GM12801 (cell line): ENCODE measurements around the gene UBE2Z.

Source experiments
- TF ChIP-seq, protein P1 (sequence below): IDR thresholded peaks from one replicate; pipeline ENCODE4 v1.5.1; 2011; ENCODE audit warnings: control low read depth; ENCODE audit not compliant: insufficient read length; ENCODE audit errors: extremely low read depth

UBE2Z gene

DNA sequence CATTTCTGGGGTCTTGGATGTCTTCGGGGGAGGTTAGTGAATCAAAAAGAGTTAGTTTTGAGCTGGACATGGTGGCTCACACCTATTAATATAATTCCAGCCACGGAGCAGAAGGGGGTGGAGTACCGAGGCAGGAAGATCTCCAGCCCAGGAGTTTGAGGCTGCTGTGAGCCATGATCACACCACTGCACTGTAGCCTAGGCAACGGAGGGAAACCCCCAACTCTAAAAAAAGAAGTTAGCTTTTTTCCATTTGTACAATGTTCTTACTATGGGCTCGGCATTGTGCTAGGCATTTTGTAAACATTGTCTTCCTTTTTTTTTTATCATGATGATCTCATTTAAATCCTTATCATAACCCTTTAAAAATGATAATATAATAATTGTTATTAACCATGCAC, 44.7 kb downstream of the UBE2Z start:
- TF ChIP-seq, protein P1, sequence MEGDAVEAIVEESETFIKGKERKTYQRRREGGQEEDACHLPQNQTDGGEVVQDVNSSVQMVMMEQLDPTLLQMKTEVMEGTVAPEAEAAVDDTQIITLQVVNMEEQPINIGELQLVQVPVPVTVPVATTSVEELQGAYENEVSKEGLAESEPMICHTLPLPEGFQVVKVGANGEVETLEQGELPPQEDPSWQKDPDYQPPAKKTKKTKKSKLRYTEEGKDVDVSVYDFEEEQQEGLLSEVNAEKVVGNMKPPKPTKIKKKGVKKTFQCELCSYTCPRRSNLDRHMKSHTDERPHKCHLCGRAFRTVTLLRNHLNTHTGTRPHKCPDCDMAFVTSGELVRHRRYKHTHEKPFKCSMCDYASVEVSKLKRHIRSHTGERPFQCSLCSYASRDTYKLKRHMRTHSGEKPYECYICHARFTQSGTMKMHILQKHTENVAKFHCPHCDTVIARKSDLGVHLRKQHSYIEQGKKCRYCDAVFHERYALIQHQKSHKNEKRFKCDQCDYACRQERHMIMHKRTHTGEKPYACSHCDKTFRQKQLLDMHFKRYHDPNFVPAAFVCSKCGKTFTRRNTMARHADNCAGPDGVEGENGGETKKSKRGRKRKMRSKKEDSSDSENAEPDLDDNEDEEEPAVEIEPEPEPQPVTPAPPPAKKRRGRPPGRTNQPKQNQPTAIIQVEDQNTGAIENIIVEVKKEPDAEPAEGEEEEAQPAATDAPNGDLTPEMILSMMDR = no peak

DNA sequence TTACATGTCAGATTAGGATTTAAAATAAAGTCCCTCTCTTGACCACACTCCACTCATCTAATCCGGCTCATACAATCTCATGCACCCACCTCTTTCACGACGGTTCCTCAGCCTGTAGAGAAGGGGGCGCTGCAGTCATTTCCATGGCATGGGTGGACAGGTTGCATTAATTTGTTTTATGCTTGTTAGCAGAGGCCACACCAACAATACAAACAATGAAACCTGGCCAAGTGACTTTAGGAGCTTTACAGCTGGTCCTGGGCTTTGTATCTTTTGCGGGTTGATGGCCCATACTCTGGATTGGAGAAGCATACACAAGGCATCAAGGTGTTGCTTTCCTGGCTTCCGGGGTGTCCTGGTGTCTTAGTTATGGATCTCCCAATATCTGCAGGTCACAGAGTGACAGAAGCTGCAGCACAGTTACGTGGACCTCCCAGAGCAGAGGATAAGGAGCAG, 46.1 kb downstream of the UBE2Z start:
- TF ChIP-seq, protein P1 = no peak

DNA sequence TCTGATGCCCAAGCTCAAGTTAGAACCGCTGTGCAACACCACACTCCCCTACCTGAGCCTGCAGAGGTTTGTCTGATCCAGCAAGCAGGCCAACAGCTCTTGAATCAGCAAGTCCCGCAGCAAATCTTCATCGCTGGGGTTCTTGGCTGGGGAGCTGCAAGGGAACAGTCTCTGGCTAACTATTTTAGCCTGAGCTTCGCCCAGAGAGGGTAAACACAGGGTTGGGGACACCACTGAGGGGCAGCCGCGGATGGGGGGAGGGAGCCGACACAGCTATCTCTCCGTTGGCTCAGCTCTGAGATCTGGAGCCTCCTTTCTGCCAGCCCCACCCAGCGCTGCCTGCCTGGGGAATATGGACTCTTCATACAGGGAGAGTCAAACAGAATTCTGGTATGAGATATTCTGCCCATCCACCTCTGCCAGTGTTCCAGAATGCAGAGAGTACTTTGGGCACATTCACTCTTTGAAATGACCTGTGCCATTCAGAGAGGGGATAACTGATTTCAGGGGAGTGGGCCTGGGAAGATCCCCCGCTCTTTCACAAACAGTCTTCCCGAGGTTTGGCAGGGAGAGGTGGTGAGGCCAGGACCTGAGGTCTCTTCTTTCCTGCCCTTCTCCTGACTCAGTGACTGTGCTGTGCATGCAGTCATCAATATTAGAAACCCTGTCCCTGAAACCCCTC, 52.8 kb downstream of the UBE2Z start:
- TF ChIP-seq, protein P1 = no peak

DNA sequence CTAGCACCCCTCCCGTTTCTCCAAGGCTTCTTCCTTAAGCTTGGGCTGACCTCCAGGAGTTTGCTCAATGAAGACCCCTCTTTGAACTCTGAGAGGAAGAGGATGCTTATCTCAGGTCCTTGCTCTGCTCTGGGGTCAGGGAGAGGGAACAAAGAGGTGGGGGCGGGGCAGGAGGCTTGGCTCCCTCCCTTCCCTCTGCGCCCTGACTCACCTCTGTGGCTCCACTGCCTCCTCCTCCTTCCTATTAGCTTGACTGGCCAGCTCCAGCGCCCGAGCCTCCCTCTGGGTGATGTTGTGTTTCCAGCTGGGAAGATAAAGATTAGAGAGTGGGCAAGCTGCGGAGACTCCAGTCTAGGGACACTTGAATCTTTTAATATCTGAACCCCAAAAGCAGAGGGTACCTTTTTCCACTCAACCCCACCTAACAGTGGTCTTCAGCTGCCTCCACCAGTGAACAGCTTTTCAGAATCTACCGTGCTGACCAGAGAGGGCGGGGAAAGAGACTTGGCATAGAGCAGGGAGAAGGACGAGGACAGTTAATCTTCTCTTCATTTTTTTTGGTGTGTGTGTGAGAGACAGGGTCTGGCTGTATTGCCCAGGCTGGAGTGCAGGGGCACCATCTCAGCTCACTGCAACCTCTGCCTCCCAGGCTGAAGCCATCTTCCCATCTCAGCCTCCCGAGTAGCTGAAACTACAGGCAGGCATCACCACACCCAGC, 53.5 kb downstream of the UBE2Z start:
- TF ChIP-seq, protein P1 = no peak

DNA sequence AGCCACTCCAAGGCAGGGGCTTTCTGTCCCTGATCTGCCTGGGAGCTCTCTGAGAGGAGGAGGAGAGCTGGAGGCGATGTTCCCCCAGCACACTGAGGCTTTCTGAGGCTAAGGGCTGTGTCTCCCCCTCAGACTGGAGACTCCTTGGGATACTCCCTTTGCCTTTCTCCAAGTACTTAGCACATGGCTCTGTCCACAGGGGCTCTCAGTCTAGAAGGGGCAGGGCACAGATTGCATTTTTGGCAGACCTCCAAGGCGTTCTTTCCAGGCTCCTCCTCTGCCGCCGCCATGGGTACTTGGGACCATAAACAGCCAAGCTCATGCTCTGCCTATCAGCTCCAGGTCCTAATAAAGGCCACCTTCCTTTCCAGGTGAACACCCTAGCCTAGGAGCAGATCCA, 62.0 kb downstream of the UBE2Z start:
- TF ChIP-seq, protein P1 = no peak

DNA sequence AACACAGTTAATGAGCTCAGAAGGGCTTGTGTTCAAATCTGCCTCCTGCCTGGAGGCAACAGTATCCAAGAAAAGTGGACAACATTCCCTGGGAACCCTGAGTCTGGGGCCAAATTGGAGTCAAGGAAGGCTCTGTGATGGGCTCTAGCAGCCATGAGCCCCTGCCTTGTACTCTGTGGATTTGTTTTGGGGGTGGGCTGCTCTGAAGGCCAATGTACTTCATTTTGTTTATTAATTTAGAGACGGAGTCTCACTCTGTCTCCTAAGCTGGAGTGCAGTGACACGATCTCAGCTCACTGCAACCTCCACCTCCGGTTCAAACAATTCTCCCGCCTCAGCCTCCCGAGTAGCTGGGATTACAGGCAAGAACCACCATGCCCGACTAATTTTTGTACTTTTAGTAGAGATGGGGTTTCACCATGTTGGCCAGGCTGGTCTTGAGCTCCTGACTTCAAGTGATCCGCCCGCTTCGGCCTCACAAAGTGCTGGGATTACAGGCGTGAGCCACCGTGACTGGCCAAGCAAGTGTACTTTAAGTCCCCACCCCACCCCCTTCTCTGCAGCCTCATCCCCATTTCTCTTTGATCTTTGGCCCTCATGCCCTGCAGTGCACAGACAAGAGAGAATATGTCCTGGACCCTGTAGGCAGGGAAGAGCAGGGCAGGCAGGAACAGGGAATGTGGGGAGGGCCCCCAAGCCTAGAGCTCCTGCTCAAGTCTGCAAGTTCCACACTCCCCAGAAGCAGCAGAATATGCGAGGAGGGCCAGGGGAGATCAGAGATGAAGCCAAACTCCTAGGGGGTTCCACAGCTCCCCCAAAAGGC, 62.9 kb downstream of the UBE2Z start:
- TF ChIP-seq, protein P1 = no peak

DNA sequence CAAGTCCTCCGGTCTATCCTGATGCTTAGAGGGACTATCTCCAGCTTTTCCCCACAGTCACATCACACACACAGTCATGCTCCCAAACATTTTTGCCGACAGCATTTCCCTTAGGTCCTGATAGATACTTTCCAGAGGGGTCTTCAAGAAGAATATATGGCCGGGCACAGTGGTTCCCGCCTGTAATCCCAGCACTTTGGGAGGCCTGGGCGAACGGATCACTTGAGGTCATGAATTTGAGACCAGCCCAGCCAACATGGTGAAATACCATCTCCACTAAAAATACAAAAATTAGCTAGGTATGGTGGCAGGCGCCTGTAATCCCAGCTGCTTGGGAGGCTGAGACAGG, 64.5 kb downstream of the UBE2Z start:
- TF ChIP-seq, protein P1 = no peak
